H1 (cell line): ENCODE measurements around the gene GRK5. TPM values are rescaled to one million over a fixed set of nuclear protein-coding genes. Genes with fewer than 3 reads are reported as not detected.

Experiments used
- CTCF ChIA-PET: fragments of 300-600 bp; sonication (Branson Sonifier 250); formaldehyde crosslinking; loops from one replicate; lab custom pipeline; 2021; ENCODE audit not compliant: partially characterized antibody; lab: Charles Lee
- POLR2A ChIA-PET: fragments of 300-600 bp; sonication (Branson Sonifier 250); formaldehyde crosslinking; loops from one replicate; lab custom pipeline; 2021; ENCODE audit warnings: inconsistent platforms; ENCODE audit not compliant: partially characterized antibody; lab: Charles Lee
- DNase-seq, 2 experiments: peaks; one replicate each; pipeline versions ENCODE4 v3.0.0 to v3.0.0-alpha.2; 2010 to 2022; ENCODE audit warnings: low spot score in 2 of 2, low read depth in 1 of 2, mixed read lengths in 1 of 2
- FAIRE-seq: peaks from 2 replicates; lab custom pipeline; 2011; peaks lifted over from hg19 to GRCh38; lab: Jason Lieb, UNC
- H2AFZ ChIP-seq: 2 replicates; pipeline ENCODE4 v1.8.1; 2012; ENCODE audit warnings: low read length, inconsistent platforms
- H2AK5ac ChIP-seq: 2 replicates; pipeline ENCODE4 v1.6.1; 2013; ENCODE audit warnings: low read depth, low read length
- H2BK120ac ChIP-seq: replicated peaks from 2 replicates; pipeline ENCODE3; 2013; ENCODE audit warnings: low read depth, low read length, inconsistent platforms
- H2BK12ac ChIP-seq: 2 replicates; pipeline ENCODE4 v1.6.1; 2013; ENCODE audit warnings: low read depth, low read length
- H2BK15ac ChIP-seq: 2 replicates; pipeline ENCODE4 v1.6.1; 2013; ENCODE audit warnings: low read length
- H2BK20ac ChIP-seq: 2 replicates; pipeline ENCODE4 v1.6.1; 2013; ENCODE audit warnings: low read length
- H2BK5ac ChIP-seq: 2 replicates; pipeline ENCODE4 v1.6.1; 2013; ENCODE audit warnings: low read depth, low read length
- H3K14ac ChIP-seq: 2 replicates; pipeline ENCODE4 v1.6.1; 2013; ENCODE audit warnings: inconsistent platforms; ENCODE audit not compliant: insufficient read length
- H3K18ac ChIP-seq: 2 replicates; pipeline ENCODE4 v1.6.1; 2013; ENCODE audit warnings: low read length; ENCODE audit errors: extremely low read depth
- H3K23ac ChIP-seq: 2 replicates; pipeline ENCODE4 v1.6.1; 2013; ENCODE audit warnings: inconsistent platforms; ENCODE audit not compliant: insufficient read length
- H3K23me2 ChIP-seq: 2 replicates; pipeline ENCODE4 v1.6.1; 2013; ENCODE audit warnings: low read depth, low read length
- H3K27ac ChIP-seq: 2 replicates; pipeline ENCODE4 v1.6.1; 2011; ENCODE audit warnings: low read depth, low read length, inconsistent platforms
- H3K27me3 ChIP-seq, 4 experiments: replicated peaks in 1 of 4; 1 replicate in 1 of 4; 2 replicates in 3 of 4; pipeline versions ENCODE4 v1.6.1 to v1.8.1; 2011 to 2013; ENCODE audit warnings: low read length in 3 of 4, mild to moderate bottlenecking in 3 of 4, inconsistent platforms in 2 of 4, mixed read lengths in 2 of 4, moderate library complexity in 1 of 4; ENCODE audit not compliant: control insufficient read depth in 3 of 4, insufficient read depth in 3 of 4; ENCODE audit errors: extremely low read depth in 1 of 4
- H3K36me3 ChIP-seq, 4 experiments: 2 replicates each; pipeline versions ENCODE4 v1.6.1 to v1.8.1; 2011 to 2013; ENCODE audit warnings: mild to moderate bottlenecking in 4 of 4, low read length in 3 of 4, moderate library complexity in 2 of 4, control low read depth in 1 of 4, inconsistent platforms in 1 of 4; ENCODE audit not compliant: insufficient read depth in 4 of 4, control insufficient read depth in 2 of 4
- H3K4ac ChIP-seq: replicated peaks from 2 replicates; pipeline ENCODE3; 2013; ENCODE audit warnings: low read length, low read depth, mixed read lengths, inconsistent platforms; ENCODE audit not compliant: insufficient read length
- H3K4me1 ChIP-seq, 4 experiments: replicated peaks in 1 of 4; 1 replicate in 1 of 4; 2 replicates in 3 of 4; pipeline versions ENCODE4 v1.6.1 to v1.8.1; 2011 to 2013; ENCODE audit warnings: low read length in 3 of 4, inconsistent platforms in 2 of 4, mixed read lengths in 1 of 4; ENCODE audit not compliant: insufficient read depth in 4 of 4, control insufficient read depth in 3 of 4
- H3K4me2 ChIP-seq, 2 experiments: 2 replicates each; pipeline versions ENCODE4 v1.6.1 to v1.8.1; 2011 to 2013; ENCODE audit warnings: low read depth in 2 of 2, low read length in 2 of 2, control low read depth in 1 of 2, inconsistent platforms in 1 of 2, mild to moderate bottlenecking in 1 of 2; ENCODE audit not compliant: insufficient read depth in 1 of 2
- H3K4me3 ChIP-seq, 4 experiments: fragments of 200-600, 300-600 bp in 1 of 4; sonication (generic), shearing (Covaris generic), sonication (Bioruptor Twin) in 1 of 4; 2 replicates each; pipeline versions ENCODE4 v1.5.1 to v1.8.1; 2011 to 2016; ENCODE audit warnings: low read length in 4 of 4, low read depth in 3 of 4, control low read depth in 2 of 4, inconsistent platforms in 2 of 4, mild to moderate bottlenecking in 2 of 4, mixed read lengths in 1 of 4, moderate library complexity in 1 of 4; ENCODE audit not compliant: insufficient read depth in 2 of 4; ENCODE audit errors: extremely low read depth in 1 of 4
- H3K56ac ChIP-seq: replicated peaks from 2 replicates; pipeline ENCODE3; 2013; ENCODE audit warnings: low read depth, mild to moderate bottlenecking, mixed read lengths, low read length, inconsistent platforms; ENCODE audit not compliant: insufficient read length
- H3K79me1 ChIP-seq: 2 replicates; pipeline ENCODE4 v1.6.1; 2013; ENCODE audit warnings: low read depth, low read length, control low read depth
- H3K79me2 ChIP-seq, 2 experiments: 2 replicates each; pipeline versions ENCODE4 v1.6.1 to v1.8.1; 2012 to 2013; ENCODE audit warnings: low read length in 2 of 2, mild to moderate bottlenecking in 2 of 2, inconsistent platforms in 1 of 2; ENCODE audit not compliant: insufficient read depth in 2 of 2, control insufficient read depth in 1 of 2
- H3K9ac ChIP-seq, 4 experiments: replicated peaks in 1 of 4; 1 replicate in 1 of 4; 2 replicates in 3 of 4; pipeline versions ENCODE4 v1.6.1 to v1.8.1; 2011 to 2013; ENCODE audit warnings: low read depth in 3 of 4, low read length in 3 of 4, control low read depth in 2 of 4, mild to moderate bottlenecking in 2 of 4, moderate library complexity in 2 of 4, inconsistent platforms in 1 of 4; ENCODE audit errors: extremely low read depth in 1 of 4
- H3K9me3 ChIP-seq, 2 experiments: 2 replicates each; pipeline versions ENCODE4 v1.6.1 to v1.8.1; 2012 to 2013; ENCODE audit warnings: mild to moderate bottlenecking in 2 of 2, moderate library complexity in 2 of 2, control low read depth in 1 of 2, inconsistent platforms in 1 of 2, low read depth in 1 of 2, low read length in 1 of 2, mixed read lengths in 1 of 2; ENCODE audit not compliant: insufficient read depth in 2 of 2
- H4K20me1 ChIP-seq, 2 experiments: replicated peaks in 1 of 2; 2 replicates each; pipeline versions ENCODE3 to v1.8.1; 2011 to 2013; ENCODE audit warnings: inconsistent platforms in 2 of 2, low read length in 2 of 2, mild to moderate bottlenecking in 1 of 2; ENCODE audit not compliant: insufficient read depth in 2 of 2, control insufficient read depth in 1 of 2
- H4K5ac ChIP-seq: 2 replicates; pipeline ENCODE4 v1.6.1; 2013; ENCODE audit warnings: low read length, low read depth, mixed read lengths, inconsistent platforms; ENCODE audit not compliant: insufficient read length
- H4K8ac ChIP-seq: 2 replicates; pipeline ENCODE4 v1.8.0; 2013; ENCODE audit warnings: mild to moderate bottlenecking, moderate library complexity, low read length, inconsistent platforms; ENCODE audit not compliant: insufficient read depth; ENCODE audit errors: extremely low read depth
- H4K91ac ChIP-seq: replicated peaks from 2 replicates; pipeline ENCODE3; 2013; ENCODE audit warnings: low read length, mixed read lengths, inconsistent platforms; ENCODE audit not compliant: insufficient read length
- KDM5A ChIP-seq: fragments of 200-600 bp; IDR thresholded peaks from 2 replicates; pipeline ENCODE4 v1.7.1; 2012; ENCODE audit warnings: mild to moderate bottlenecking, low read length, inconsistent platforms, mixed read lengths
- NANOG ChIP-seq: IDR thresholded peaks from 2 replicates; pipeline ENCODE4 v1.6.1; 2011; ENCODE audit warnings: low read length, low read depth, mild to moderate bottlenecking, inconsistent platforms; ENCODE audit not compliant: insufficient read depth, poor library complexity, severe bottlenecking
- WGBS, 2 experiments: shearing (Covaris generic) in 1 of 2; methylation state at CpG; one replicate each; pipeline versions ENCODE4 v1.1.6 to v1.1.7; 2013 to 2015; ENCODE audit warnings: low lambda C conversion rate in 2 of 2, mixed read lengths in 2 of 2, inconsistent platforms in 1 of 2, low coverage in 1 of 2, missing lambda C conversion rate in 1 of 2; ENCODE audit not compliant: insufficient replicate concordance in 2 of 2, insufficient coverage in 1 of 2, insufficient read length in 1 of 2; ENCODE audit errors: extremely low coverage in 1 of 2, missing lambda C conversion rate in 1 of 2; 5-methylcytosine and 5-hydroxymethylcytosine counted together
- polyA plus RNA-seq, 7 experiments: library from polyadenylated mRNA; depleted of rRNA in 3 of 7; stranded (reverse) in 5 of 7; unstranded in 2 of 7; fragments of >200 nt in 5 of 7; fragments of 200-250 nt in 2 of 7; gene quantifications; 1 replicate in 5 of 7; 2 replicates in 1 of 7; 4 replicates in 1 of 7; pipeline versions ENCODE4 v1.2.1 to v1.2.3, GENCODE V29; 2011 to 2013; ENCODE audit warnings: missing spikeins in 2 of 7, mixed read lengths in 2 of 7
- total RNA-seq: library from RNA; stranded (reverse); fragmentation: NEBNext Ultra II Directional; extraction: Animal tissue kit (Norgen Biotek cat#: 25700); gene quantifications from 2 replicates; pipeline ENCODE4 v1.2.1, GENCODE V29; 2021

Gene GRK5
- total and polyA plus RNA-seq, 2 of the 8 experiments (the other 6 are each of a cell fraction or from before 2014, with no cell fraction given): 0.54 to 2.5 TPM

GRCh38 chr10:119409385-119409784 lies 202.0 kb downstream of the GRK5 start:
- Histone ChIP-seq H3K27ac (no peak overlapping the region), H3K4me1 (peaks cover 0 to 4% (median 0%) of the 10 kb centered on the region in 4 experiments; a peak in 3 of 7 replicates), H4K20me1 (no peaks in the 10 kb centered on the region), H2BK20ac (no peak overlapping the region), H3K27me3 (no peaks in the 10 kb centered on the region), H3K9me3 (no peaks in the 10 kb centered on the region), H2BK15ac (no peak overlapping the region), H3K56ac (no peak overlapping the region), H3K79me2 (no peaks in the 10 kb centered on the region), H2AFZ (no peak overlapping the region), H3K9ac (no peak overlapping the region), H3K23me2 (no peaks in the 10 kb centered on the region), H2AK5ac (no peak overlapping the region), H3K4me3 (no peak overlapping the region), H3K23ac (no peak overlapping the region), H4K8ac (no peak overlapping the region; the same call in 1 of the 2 replicates), H3K4me2 (no peak overlapping the region), H3K4ac (no peak overlapping the region), H3K14ac (no peak overlapping the region), H2BK12ac (no peak overlapping the region), H3K79me1 (no peaks in the 10 kb centered on the region), H3K18ac (no peak overlapping the region), H2BK120ac (no peak overlapping the region), H3K36me3 (no peaks in the 10 kb centered on the region; a peak in 3 of 8 replicates), H2BK5ac (no peak overlapping the region), H4K5ac (no peak overlapping the region), H4K91ac (no peak overlapping the region)
- 87% methylated on average over 5 of the region's 5 CpGs; no CpG with 5 or more reads in 1 of the 2 experiments for WGBS, 2 experiments
- no peak for FAIRE-seq
- POLR2A ChIA-PET: no interaction called here
- DNase-seq: no peak
- CTCF ChIA-PET: interaction anchor here (0.7 to 16.5 kb wide), 5 partner anchors 8 to 207 kb away, joined by 3 to 272 read pairs (median 3); partner anchors contain the start of gene GRK5
- TF ChIP-seq NANOG (no peak), KDM5A (no peak)
